ENCODE data around the gene VAV2.

VAV2 gene

DNA sequence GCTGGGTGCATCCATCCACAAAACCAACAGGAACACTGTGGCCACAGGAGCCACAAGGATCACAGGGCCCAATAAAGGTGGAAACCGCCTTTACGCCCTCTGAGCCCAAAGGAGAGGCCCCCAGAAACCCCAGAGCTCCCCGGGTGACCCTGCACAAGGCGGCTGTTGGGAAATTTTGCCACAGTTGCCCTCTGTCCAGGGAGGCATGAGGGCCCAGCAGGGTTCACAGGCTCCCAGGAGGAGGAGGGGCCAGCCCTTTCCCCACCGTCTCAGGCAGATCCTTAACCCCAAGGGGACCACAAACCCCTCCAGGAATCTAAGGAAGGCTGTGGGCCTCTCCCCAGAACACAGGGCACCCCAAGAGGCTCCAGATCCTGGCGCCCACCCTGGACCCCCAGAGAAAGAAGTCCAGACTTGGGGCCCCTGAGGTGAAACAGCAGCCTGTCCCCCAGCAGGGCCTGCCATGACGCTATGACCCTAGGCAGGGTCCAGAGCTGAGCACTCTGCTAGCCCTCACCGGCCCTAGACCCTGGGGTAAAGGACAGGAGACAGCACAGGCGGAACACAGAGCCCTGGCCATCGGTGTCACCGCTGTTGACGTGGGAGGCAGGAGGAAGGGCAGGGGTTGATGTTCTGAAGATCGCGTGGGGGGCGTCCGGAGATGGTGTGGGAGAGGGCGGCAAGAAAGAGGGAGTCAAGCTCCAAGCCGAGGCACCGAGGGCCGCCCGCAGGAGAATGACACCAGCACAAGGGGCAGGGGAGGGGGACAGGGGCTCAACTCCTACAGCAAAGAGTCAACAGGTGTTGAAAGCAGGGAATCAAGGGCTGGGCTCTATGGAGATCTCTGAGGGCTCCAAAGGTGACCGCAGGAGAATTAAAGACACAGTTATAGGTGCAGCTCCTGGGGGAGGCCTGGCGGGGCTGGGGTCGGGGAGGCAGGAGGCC is 97.5 kb downstream of the VAV2 start:
- in situ Hi-C loops (cut with HindIII; ENCODE audit: low sequenced_read_pairs): no loop called here

- in situ Hi-C loops (cut with HindIII; ENCODE audit: low sequenced_read_pairs): no loop called here
Observed at GRCh38 chr9:133893191-133893994, 98.7 kb downstream of the VAV2 start.

GRCh38 chr9:133892193-133892920 is 99.8 kb downstream of the VAV2 start:
- in situ Hi-C loops (cut with HindIII; ENCODE audit: low sequenced_read_pairs): no loop called here

GRCh38 chr9:133891741-133892140 is 100.4 kb downstream of the VAV2 start:
- in situ Hi-C loops (cut with HindIII; ENCODE audit: low sequenced_read_pairs): no loop called here

GRCh38 chr9:133890583-133890982 is 101.5 kb downstream of the VAV2 start:
- in situ Hi-C loops (cut with HindIII; ENCODE audit: low sequenced_read_pairs): no loop called here

DNA sequence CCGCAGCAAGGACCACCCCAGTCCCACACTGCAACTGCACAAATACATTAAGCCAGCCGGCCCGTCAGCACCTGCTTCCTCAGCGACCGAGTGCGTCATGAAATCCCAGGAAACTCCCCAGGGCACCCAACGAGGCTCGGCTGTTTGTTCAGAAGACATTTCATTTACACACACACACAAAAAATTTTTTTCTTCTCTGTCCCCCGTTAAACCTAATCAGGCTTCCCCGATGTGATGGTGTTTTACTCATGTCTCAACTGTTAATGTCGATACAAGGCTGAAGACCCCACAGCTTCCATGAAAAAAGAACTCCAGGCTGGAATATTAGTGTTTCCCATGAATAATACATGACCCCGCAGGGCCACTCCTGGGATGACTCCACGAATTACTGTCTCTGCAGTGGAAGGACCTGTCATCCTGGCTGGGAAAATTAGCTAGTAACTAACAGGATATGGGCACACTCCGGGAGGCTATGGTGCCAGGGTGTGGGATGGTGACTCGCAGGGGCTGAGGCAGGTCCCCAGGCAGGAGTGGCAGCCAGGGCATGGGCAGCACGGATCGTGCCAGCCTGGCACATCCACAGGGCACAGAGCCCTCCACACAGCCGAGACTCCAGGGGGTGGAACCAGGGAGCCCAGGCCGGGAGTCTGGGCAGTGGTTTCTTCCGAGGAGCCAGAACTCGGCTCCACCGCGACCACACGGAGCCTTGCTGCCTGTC is 102.4 kb downstream of the VAV2 start:
- in situ Hi-C loops (cut with HindIII; ENCODE audit: low sequenced_read_pairs): loop anchor here (10.0 kb wide), 1 partner anchor 65 kb away; no protein-coding TSS in a partner anchor

DNA sequence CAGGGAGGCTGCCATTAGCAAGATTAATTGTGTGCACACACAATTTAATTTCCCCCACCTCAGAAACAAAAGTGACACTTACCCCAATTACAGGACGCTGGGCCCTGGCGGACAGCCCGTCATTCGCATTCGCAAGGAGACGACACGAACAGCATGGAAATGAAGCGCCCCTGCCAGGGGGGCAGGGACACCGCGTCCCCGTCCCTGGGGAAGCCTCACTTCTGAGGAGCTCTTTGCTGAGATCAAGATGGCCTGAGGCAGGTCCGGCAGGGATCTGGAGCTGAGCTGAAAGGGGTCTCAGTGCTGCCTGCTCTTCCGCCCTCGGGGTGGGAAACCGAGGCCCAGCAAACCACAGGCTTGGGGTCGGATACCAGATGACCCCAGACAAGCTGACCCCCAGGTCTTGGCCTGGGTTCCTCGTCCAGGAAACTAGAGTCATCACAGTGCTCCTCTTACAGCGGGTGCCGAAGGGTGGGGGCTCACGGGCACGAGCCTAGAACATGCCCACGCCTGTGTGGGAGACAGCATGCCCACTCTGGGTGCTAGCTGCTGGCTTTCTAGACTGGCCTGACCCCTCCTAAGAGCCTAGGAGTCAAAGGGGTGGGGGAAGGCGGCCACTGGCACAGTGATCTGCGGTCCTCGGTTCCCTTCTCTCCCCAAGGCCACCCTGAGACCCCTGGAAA is 103.2 kb downstream of the VAV2 start:
- in situ Hi-C loops (cut with HindIII; ENCODE audit: low sequenced_read_pairs): loop anchor here (10.0 kb wide), 1 partner anchor 64 kb away; no protein-coding TSS in a partner anchor

DNA sequence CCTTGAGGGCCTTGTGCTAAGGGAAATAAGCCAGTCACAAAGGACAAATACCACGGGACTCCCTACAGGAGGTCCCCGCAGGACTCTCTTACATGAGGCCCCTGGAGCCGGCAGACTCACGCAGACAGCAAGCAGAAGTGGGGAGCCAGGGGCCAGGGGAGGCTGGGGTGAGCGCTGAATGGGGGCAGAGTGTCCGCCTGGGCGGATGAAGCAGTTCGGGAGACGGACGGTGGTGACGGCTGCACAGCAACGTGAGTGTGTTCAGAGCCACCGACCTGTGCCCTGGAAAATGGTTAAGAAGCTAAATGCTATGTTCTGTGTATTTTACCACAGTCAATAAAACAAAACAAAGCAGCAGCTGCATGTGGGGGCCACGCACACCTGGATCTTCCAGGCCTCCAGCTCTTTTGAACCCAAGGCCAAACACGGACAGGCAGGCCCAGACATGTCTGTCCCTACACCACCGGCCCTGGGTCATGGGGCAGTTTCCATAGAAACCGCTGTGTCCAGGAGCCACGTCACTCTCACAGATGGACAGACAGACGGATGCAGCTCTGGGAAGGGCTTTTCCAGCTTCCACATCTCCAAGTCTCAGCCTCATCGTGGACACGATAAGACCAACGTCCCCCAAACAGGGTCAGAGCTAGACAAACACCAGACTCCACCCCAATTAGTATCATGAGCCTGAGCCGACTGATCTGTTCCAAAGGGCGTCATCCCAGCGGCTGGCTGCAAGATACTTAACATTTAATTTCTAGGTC is 103.9 kb downstream of the VAV2 start:
- in situ Hi-C loops (cut with HindIII; ENCODE audit: low sequenced_read_pairs): loop anchor here (10.0 kb wide), 1 partner anchor 63 kb away; no protein-coding TSS in a partner anchor

DNA sequence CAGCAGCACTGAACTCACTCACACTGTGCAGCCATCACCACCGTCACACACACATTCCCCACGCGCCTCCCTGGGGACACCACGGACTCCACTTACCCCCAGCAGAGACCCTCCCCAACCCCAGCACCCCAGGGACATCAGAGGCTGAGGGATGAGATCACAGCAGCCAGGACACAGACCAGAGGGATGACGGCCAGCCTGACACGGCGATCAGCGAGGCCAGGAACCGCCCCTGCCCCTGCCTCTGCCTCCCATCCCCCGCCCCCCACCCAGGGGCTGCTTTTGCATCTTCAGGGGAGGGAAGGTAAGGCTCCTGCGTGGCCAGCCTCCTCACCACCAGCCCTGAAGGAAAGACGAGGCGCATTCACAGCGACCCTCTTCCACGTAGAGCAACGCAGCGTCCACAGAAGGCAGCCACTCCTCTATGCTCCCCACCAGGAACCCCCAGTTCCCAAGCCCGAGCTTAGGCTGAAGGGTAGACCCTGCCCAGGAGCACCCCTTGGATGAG is 104.5 kb downstream of the VAV2 start:
- in situ Hi-C loops (cut with HindIII; ENCODE audit: low sequenced_read_pairs): loop anchor here (10.0 kb wide), 1 partner anchor 63 kb away; no protein-coding TSS in a partner anchor

DNA sequence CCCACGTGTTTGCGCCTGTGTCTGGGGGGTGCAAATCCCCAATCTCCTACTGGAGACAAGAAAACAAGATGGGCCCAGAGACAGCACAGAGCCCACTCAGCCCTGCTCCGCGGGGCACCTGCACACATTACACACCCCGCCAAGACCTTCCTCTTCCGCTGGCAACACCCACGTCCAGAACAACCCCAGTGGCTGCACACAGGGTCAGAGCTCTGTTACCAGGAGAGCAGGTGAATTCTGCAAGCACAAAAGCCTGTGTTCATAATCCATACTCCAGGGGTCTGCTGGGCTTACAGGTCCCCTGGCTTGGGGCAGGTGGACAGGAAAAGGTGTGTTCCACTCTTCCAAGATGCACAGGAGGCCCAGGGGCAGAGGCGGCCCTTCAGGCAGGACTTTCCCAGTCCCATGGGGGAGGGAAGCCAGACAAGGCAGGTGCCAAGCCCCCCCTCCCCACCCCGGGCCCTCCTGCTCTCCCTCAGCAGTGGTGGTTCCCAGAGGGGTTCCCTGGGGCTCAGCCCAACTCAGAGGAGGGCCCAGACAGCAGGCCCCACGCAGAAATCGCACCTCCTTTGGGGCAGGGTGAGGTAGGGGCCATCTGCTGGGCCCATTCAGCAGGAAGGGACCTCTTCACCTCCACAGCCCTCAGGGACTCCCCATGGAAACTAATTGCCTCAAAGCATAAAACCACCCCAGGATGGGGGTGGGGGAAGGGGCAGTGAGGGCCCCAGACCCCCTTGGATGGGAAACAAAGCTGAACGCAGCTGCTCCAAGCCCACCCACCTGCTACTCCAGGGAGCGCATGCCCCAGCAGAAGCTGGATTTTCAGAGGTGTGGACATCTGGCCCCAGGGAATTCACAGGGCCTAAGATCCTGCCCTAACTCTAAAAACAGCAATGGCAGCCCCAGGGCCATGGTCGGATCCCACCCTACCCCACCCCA is 105.3 kb downstream of the VAV2 start:
- in situ Hi-C loops (cut with HindIII; ENCODE audit: low sequenced_read_pairs): loop anchor here (10.0 kb wide), 1 partner anchor 62 kb away; no protein-coding TSS in a partner anchor

- in situ Hi-C loops (cut with HindIII; ENCODE audit: low sequenced_read_pairs): loop anchor here (10.0 kb wide), 1 partner anchor 60 kb away; no protein-coding TSS in a partner anchor
Observed at GRCh38 chr9:133884907-133885744, 107.0 kb downstream of the VAV2 start.

DNA sequence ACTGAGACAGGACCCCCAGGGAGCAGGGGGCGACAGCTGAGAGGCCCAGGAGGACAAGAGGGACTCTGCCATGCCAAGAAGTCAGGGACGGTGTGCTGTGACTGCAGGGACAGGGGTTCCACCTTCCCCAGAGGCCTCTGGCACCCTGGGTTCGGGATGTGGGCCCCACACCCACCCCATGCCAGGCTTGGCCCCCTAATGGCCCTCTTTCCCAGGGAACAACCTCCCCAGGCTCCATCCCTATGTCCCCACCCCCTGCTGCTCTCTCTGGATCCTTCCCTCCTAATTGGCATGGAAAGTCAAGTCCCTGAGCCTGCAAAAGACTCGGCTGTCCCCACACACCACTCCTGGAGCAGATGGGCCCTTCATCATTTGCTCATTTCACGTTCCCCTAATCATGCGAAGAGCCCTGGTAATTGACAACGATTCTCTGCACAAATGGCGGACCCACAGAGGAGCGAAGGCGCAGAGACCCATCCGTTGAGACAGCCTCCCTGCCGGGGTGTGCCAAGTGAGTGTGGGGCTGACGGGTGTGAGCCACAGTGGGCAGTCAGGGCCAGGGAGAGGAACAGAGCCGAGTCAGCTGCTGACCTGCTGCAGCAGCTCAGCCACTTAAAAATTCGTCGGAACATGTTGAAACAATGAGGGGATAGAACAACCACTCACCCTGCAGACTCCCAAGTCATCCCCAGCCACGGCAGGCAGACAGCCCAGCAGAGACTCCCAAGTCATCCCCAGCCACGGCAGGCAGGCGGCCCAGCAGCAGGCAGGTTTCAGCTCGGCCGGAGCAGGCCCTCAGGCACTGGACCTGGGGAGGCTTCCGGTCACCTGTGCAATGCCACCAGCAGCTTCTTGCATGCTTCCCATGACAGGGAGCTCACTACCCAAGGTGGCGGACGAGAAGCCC is 109.0 kb downstream of the VAV2 start:
- in situ Hi-C loops (cut with HindIII; ENCODE audit: low sequenced_read_pairs): loop anchor here (10.0 kb wide), 1 partner anchor 58 kb away; no protein-coding TSS in a partner anchor

DNA sequence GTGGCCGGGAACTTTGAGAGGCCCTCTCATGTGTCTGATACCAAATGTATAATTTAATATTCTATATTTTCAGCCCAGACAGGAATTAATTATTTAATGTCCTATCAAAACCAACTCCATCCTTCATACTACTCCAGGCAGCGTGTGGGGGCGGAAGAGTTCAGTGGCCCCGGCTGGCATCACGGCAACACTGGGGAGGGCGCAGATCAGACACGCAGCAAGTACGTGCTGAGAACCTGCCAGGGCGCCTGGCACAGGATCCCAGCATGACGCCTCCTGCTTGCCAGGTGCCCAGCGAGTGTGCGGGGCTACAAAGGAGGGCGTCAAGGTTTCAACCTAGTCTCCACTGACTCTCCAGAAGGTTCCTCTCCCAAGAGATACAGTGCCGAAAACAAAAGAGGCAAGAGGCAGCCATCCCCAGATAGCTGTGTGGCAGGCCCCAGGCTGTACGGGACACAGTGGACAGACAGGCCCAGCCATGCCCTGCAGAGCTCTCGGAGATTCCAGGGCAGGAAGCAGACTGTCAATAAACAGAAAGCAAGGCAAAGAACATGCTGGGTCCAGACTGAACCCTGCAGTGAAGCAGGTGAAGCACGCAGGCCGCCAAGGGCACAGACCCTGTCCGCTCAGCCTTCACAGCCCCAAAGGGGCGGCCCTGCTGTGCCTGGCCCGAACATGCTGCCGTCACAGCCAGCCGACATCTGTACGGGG is 110.3 kb downstream of the VAV2 start:
- in situ Hi-C loops (cut with HindIII; ENCODE audit: low sequenced_read_pairs): loop anchor here (10.0 kb wide), 1 partner anchor 57 kb away; no protein-coding TSS in a partner anchor

DNA sequence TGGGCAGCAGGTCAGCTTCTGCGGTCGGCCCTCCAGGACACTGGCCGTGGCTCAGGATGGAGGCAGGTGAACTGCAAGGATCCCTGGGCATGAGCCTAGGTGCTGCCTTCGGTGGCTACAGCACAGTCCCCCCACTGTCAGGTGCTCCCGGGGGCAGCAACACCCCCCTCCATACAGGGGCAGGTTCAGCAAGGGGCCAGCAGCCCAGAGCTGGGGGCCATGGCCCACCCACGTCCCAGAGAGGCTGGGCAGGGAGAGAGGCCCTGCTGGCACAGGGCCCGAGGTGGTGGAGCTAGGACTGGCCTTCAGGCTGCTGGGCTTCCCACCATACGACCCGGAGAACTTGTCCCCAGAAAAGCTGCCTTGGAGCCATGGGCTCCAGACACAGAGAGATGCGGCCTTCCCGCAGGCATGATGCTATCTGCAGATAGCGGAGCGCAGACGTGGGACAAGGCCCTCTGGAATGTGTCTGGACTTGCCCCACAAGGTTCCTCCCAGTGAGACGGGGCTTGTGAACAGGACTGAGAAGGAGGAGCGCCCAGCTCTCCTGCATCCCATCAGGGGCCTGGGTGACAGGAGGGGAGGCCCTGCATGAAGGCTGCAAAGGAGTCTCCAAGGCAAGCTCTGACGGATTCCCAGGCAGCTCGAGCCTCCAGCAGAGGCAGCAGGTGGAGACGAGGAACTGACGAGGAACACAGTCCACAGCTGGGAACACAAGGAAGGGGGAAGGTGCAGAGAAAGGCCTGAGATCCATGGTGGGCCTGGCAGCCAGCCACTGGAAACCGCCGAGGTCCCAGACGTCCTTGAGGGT is 111.1 kb downstream of the VAV2 start:
- in situ Hi-C loops (cut with HindIII; ENCODE audit: low sequenced_read_pairs): loop anchor here (10.0 kb wide), 1 partner anchor 56 kb away; no protein-coding TSS in a partner anchor

Data from endothelial cell of hepatic sinusoid (primary cell).